Measurements from ENCODE around the gene CDK5. TPM values are rescaled to one million over a fixed set of nuclear protein-coding genes. Genes with fewer than 3 reads are reported as not detected.
A peak's percentile ranks its signal among the peaks of the same experiment; 100 is the strongest.

CDK5 gene
- total and polyA plus RNA-seq, 9 of the 15 experiments (the other 6 are each of a cell fraction or from before 2014, with no cell fraction given): 3.2 to 38.0 (median 27.5) TPM

DNA sequence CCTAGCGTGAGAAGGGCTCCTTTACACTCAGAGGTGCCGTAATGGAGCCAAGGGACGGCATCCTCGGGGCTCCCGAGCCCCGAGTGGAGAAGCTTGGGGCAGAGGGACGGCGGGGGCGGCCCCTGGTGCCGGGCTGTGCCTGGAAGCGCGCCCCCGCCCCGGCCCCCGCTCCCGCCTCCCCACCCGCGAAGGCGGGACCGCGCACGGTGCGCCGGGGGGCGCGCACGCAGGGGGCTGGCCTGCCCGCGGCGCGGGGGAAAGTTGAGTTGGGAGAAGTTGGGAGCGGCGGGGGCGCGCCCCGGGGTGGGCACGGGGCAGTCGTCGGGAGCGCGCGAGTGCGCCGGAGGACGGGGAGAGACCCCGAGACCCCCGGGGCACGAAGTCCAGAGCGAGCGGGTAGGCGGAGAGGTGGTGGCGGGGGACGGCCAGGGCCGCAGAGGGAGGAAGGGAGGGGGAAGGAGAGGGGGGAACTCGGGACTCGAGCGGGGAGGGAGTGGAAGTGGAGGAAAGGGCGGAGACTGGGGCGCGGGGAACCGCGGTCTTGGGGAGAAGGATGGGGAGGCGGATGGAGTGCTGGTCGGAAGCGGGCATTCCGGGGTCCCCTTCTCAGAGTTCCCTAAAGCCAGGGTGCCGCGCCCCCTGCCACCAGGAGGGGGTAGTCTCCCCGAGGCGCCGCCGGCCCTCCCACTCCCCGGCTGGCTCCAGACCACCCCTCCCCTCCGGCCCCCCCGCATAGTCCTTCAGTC lies 1.8 kb upstream of the CDK5 start, which contains the start of gene SLC4A2 (continued):
- TF ChIP-seq, protein P1, sequence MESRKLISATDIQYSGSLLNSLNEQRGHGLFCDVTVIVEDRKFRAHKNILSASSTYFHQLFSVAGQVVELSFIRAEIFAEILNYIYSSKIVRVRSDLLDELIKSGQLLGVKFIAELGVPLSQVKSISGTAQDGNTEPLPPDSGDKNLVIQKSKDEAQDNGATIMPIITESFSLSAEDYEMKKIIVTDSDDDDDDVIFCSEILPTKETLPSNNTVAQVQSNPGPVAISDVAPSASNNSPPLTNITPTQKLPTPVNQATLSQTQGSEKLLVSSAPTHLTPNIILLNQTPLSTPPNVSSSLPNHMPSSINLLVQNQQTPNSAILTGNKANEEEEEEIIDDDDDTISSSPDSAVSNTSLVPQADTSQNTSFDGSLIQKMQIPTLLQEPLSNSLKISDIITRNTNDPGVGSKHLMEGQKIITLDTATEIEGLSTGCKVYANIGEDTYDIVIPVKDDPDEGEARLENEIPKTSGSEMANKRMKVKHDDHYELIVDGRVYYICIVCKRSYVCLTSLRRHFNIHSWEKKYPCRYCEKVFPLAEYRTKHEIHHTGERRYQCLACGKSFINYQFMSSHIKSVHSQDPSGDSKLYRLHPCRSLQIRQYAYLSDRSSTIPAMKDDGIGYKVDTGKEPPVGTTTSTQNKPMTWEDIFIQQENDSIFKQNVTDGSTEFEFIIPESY (CRISPR knock-in tag; IDR thresholded peaks at IDR 0.05): no peak
- TF ChIP-seq, protein P2, sequence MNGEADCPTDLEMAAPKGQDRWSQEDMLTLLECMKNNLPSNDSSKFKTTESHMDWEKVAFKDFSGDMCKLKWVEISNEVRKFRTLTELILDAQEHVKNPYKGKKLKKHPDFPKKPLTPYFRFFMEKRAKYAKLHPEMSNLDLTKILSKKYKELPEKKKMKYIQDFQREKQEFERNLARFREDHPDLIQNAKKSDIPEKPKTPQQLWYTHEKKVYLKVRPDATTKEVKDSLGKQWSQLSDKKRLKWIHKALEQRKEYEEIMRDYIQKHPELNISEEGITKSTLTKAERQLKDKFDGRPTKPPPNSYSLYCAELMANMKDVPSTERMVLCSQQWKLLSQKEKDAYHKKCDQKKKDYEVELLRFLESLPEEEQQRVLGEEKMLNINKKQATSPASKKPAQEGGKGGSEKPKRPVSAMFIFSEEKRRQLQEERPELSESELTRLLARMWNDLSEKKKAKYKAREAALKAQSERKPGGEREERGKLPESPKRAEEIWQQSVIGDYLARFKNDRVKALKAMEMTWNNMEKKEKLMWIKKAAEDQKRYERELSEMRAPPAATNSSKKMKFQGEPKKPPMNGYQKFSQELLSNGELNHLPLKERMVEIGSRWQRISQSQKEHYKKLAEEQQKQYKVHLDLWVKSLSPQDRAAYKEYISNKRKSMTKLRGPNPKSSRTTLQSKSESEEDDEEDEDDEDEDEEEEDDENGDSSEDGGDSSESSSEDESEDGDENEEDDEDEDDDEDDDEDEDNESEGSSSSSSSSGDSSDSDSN (IDR thresholded peaks at IDR 0.05; ENCODE audit: borderline replicate concordance in 1 of 2, low read depth in 2 of 2, low read length in 2 of 2): 0 out of 4 replicates have a peak, but pooled peaks of 1 of the 2 experiments have one; percentile 17
- TF ChIP-seq ZNF699 (CRISPR knock-in tag; IDR thresholded peaks at IDR 0.05; ENCODE audit: insufficient replicate concordance): no peak
- no peak for TF ChIP-seq CHCHD3 (CRISPR knock-in tag; IDR thresholded peaks at IDR 0.05)
- TF ChIP-seq SRF (CRISPR knock-in tag; IDR thresholded peaks at IDR 0.05): peak in 1 of 2 experiments; percentile 45; a peak in 1 of 4 replicates
- peak; percentile 30; the same call in 1 of the 2 replicates for TF ChIP-seq ELF1 (tag; IDR thresholded peaks at IDR 0.05)
- peak; percentile 71 for TF ChIP-seq POLR2G (IDR thresholded peaks at IDR 0.05; ENCODE audit: low read depth, low read length)
- TF ChIP-seq PHF21A (IDR thresholded peaks at IDR 0.05; ENCODE audit: borderline replicate concordance, low read depth): peak; percentile 22; the same call in 1 of the 2 replicates
- TF ChIP-seq STAT5B (CRISPR knock-in tag; IDR thresholded peaks at IDR 0.05): no peak
- TF ChIP-seq SMC3 (conservative IDR thresholded peaks at IDR 0.05; ENCODE audit: insufficient read depth, low read depth, low read length): peak; percentile 34; the same call in 1 of the 2 replicates

Data from K562 (cell line).